HepG2 (cell line): ENCODE measurements around the gene DAZAP1. TPM values are rescaled to one million over a fixed set of nuclear protein-coding genes. Genes with fewer than 3 reads are reported as not detected.

Experiments
- AKAP8 ChIP-seq: sonication (generic); formaldehyde crosslinking; IDR thresholded peaks from 2 replicates; pipeline ENCODE4 v1.5.1; 2020; ENCODE audit warnings: mild to moderate bottlenecking, missing genetic modification reagents
- CCAR2 ChIP-seq: fragments of 200-400 bp; formaldehyde crosslinking; optimal IDR thresholded peaks from 2 replicates; pipeline ENCODE3; 2018; ENCODE audit warnings: low read depth, mild to moderate bottlenecking, low read length, moderate library complexity
- CHCHD3 ChIP-seq: sonication (generic); formaldehyde crosslinking; IDR thresholded peaks from 2 replicates; pipeline ENCODE4 v1.8.0; 2022; ENCODE audit warnings: mild to moderate bottlenecking, missing genetic modification reagents, moderate library complexity
- HMGXB4 ChIP-seq, 2 experiments: sonication (generic) in 1 of 2; formaldehyde crosslinking in 1 of 2; IDR thresholded peaks; 2 replicates each; pipeline versions ENCODE4 v1.4.0 to v1.6.1; 2018 to 2020; ENCODE audit warnings: missing genetic modification reagents in 2 of 2, borderline replicate concordance in 1 of 2, low read depth in 1 of 2, mild to moderate bottlenecking in 1 of 2, missing biosample characterization in 1 of 2
- SMARCC2 ChIP-seq: fragments of 450-650 bp; IDR thresholded peaks from 2 replicates; pipeline ENCODE4 v1.6.1; 2017; ENCODE audit warnings: antibody characterized with exemption, mild to moderate bottlenecking
- TERF1 ChIP-seq: sonication (generic); formaldehyde crosslinking; IDR thresholded peaks from 2 replicates; pipeline ENCODE4 v1.8.0; 2022; ENCODE audit warnings: mild to moderate bottlenecking, missing genetic modification reagents, moderate library complexity
- ZBTB1 ChIP-seq: sonication (generic); formaldehyde crosslinking; IDR thresholded peaks from 2 replicates; pipeline ENCODE4 v1.4.0; 2020; ENCODE audit warnings: missing genetic modification reagents, borderline replicate concordance
- ZFY ChIP-seq: sonication (generic); formaldehyde crosslinking; IDR thresholded peaks from 2 replicates; pipeline ENCODE4 v1.4.0; 2020; ENCODE audit warnings: missing genetic modification reagents
- ZNF263 ChIP-seq: sonication (generic); formaldehyde crosslinking; IDR thresholded peaks from 2 replicates; pipeline ENCODE4 v1.4.0; 2020; ENCODE audit warnings: missing genetic modification reagents
- ZNF563 ChIP-seq: sonication (generic); formaldehyde crosslinking; IDR thresholded peaks from 2 replicates; pipeline ENCODE4 v1.8.0; 2022; ENCODE audit warnings: mild to moderate bottlenecking, moderate library complexity, missing genetic modification reagents
- ZNF574 ChIP-seq: sonication (generic); formaldehyde crosslinking; IDR thresholded peaks from 2 replicates; pipeline ENCODE4 v1.4.0; 2020; ENCODE audit warnings: missing genetic modification reagents
- ZNF746 ChIP-seq: sonication (generic); formaldehyde crosslinking; IDR thresholded peaks from 2 replicates; pipeline ENCODE4 v1.8.0; 2022; ENCODE audit warnings: mild to moderate bottlenecking, missing genetic modification reagents
- polyA plus RNA-seq, 8 experiments: library from polyadenylated mRNA; depleted of rRNA in 3 of 8; stranded (reverse) in 7 of 8; unstranded in 1 of 8; fragments of >200 nt; fragmentation: Illumina TruSeq in 4 of 8; extraction: Trizol in 4 of 8; gene quantifications; 2 replicates each; pipeline versions ENCODE4 v1.2.1 to v1.2.3, GENCODE V29; 2011 to 2016; ENCODE audit warnings: low read depth in 4 of 8, missing spikeins in 1 of 8, mixed read lengths in 1 of 8; ENCODE audit not compliant: insufficient read depth in 1 of 8
- total RNA-seq, 5 experiments: library from RNA; depleted of rRNA; stranded (reverse); fragments of >200 nt; fragmentation: Illumina TruSeq; extraction: Trizol; gene quantifications; 2 replicates each; pipeline ENCODE4 v1.2.3, GENCODE V29; 2016; ENCODE audit warnings: low read depth in 1 of 5
- TF ChIP-seq, protein P1 (sequence below): sonication (generic); formaldehyde crosslinking; IDR thresholded peaks from 2 replicates; pipeline ENCODE4 v1.4.0; 2020; ENCODE audit warnings: missing genetic modification reagents, low read depth, mild to moderate bottlenecking, borderline replicate concordance
- TF ChIP-seq, protein P2 (sequence below): sonication (generic); formaldehyde crosslinking; IDR thresholded peaks from 2 replicates; pipeline ENCODE4 v1.4.0; 2020; ENCODE audit warnings: missing genetic modification reagents

The DAZAP1 gene
- total and polyA plus RNA-seq, 2 of the 13 experiments (the other 11 are each of a cell fraction or from before 2014, with no cell fraction given) = 63.3 to 79.2 TPM

DNA sequence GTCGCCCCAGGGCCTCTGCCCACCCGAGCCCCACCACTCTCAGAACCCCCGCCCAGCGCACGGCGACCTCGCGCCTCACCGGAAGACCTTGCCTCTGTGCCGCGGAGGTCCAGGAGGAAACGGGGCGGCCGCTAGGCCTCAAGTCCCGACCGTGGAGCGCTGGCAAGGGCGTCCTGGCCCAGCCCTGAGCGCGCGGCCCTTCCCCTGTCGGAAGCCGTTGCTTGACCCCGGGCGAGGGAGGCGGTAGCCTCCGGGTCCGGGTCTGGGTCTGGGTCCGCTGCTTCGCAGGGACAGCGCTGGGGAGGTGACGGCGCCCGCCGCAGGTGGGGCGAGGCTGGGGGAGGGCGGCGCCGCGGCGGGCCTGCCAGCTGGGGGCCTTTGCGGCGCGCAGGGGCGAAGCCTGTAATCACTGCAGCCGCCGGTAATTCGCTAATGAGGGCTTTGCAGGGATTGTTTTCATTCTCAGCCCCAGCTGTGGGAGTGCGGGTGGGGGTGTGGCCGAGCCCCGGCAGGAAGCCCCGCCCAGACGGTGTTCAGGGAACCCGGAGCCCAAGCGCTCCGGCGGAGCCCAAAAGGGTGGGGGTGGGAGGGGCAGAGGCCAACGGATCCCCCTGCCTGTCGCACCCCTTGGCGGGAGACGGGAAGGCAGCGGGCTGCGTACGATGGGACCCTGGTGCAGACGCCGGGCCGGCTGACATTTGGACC is 63.1 kb downstream of the DAZAP1 start (continued):
- TF ChIP-seq ZNF263 (CRISPR knock-in tag) = 0 out of 2 replicates have a peak, but pooled peaks have one; percentile 10
- TF ChIP-seq ZBTB1 (CRISPR knock-in tag) = no peak
- peak; percentile 84 for TF ChIP-seq ZFY (CRISPR knock-in tag)
- TF ChIP-seq CHCHD3 = peak; percentile 79; the same call in 1 of the 2 replicates
- peak; percentile 96 for TF ChIP-seq AKAP8 (CRISPR knock-in tag)
- peak; percentile 13; the same call in 1 of the 2 replicates for TF ChIP-seq ZNF563 (CRISPR knock-in tag)
- 0 out of 2 replicates have a peak, but pooled peaks have one; percentile 7 for TF ChIP-seq ZNF746 (CRISPR knock-in tag)
- TF ChIP-seq, protein P1, sequence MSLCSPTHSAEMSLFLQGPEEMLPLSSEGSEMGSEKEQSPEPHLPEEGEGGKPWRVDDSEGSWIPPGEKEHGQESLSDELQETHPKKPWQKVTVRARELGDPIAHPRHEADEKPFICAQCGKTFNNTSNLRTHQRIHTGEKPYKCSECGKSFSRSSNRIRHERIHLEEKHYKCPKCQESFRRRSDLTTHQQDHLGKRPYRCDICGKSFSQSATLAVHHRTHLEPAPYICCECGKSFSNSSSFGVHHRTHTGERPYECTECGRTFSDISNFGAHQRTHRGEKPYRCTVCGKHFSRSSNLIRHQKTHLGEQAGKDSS (CRISPR knock-in tag) = no peak
- peak in 1 of 2 experiments; percentile 50; a peak in 1 of 4 replicates for TF ChIP-seq HMGXB4 (CRISPR knock-in tag; IDR thresholded peaks at IDR 0.05; ENCODE audit: borderline replicate concordance in 1 of 2, low read depth in 1 of 2)
- TF ChIP-seq, protein P2, sequence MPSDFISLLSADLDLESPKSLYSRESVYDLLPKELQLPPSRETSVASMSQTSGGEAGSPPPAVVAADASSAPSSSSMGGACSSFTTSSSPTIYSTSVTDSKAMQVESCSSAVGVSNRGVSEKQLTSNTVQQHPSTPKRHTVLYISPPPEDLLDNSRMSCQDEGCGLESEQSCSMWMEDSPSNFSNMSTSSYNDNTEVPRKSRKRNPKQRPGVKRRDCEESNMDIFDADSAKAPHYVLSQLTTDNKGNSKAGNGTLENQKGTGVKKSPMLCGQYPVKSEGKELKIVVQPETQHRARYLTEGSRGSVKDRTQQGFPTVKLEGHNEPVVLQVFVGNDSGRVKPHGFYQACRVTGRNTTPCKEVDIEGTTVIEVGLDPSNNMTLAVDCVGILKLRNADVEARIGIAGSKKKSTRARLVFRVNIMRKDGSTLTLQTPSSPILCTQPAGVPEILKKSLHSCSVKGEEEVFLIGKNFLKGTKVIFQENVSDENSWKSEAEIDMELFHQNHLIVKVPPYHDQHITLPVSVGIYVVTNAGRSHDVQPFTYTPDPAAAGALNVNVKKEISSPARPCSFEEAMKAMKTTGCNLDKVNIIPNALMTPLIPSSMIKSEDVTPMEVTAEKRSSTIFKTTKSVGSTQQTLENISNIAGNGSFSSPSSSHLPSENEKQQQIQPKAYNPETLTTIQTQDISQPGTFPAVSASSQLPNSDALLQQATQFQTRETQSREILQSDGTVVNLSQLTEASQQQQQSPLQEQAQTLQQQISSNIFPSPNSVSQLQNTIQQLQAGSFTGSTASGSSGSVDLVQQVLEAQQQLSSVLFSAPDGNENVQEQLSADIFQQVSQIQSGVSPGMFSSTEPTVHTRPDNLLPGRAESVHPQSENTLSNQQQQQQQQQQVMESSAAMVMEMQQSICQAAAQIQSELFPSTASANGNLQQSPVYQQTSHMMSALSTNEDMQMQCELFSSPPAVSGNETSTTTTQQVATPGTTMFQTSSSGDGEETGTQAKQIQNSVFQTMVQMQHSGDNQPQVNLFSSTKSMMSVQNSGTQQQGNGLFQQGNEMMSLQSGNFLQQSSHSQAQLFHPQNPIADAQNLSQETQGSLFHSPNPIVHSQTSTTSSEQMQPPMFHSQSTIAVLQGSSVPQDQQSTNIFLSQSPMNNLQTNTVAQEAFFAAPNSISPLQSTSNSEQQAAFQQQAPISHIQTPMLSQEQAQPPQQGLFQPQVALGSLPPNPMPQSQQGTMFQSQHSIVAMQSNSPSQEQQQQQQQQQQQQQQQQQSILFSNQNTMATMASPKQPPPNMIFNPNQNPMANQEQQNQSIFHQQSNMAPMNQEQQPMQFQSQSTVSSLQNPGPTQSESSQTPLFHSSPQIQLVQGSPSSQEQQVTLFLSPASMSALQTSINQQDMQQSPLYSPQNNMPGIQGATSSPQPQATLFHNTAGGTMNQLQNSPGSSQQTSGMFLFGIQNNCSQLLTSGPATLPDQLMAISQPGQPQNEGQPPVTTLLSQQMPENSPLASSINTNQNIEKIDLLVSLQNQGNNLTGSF (CRISPR knock-in tag) = 0 out of 2 replicates have a peak, but pooled peaks have one; percentile 48
- no peak for TF ChIP-seq SMARCC2
- TF ChIP-seq TERF1 (CRISPR knock-in tag) = no peak
- TF ChIP-seq CCAR2 = no peak
- TF ChIP-seq ZNF574 = no peak
